IMR-90 (cell line): ENCODE data around the gene UBE2QL1. TPM values are rescaled to one million over a fixed set of nuclear protein-coding genes. Genes with fewer than 3 reads are reported as not detected.

ENCODE experiments used
- ATAC-seq: fragments of 200-7000 bp; cut with Tn5 transposase; 2 replicates; pipeline ENCODE4 v1.9.1; 2020; ENCODE audit warnings: low read depth, mild to moderate bottlenecking, moderate library complexity
- BruUV-seq: library from RNA; stranded (reverse); fragments of 400-500 nt; replicated peaks from 2 replicates; lab custom pipeline; 2021; lab: Mats Ljungman, UMichigan
- CTCF ChIA-PET: fragments of 300-600 bp; formaldehyde crosslinking; extraction: SDS; loops from one replicate; lab custom pipeline; 2021; ENCODE audit warnings: antibody characterized with exemption; lab: Yijun Ruan, JAX
- POLR2A ChIA-PET: fragments of 300-600 bp; sonication (Branson Sonifier 250); formaldehyde crosslinking; loops from one replicate; lab custom pipeline; 2022; ENCODE audit warnings: antibody characterized with exemption; ENCODE audit not compliant: unreplicated experiment; lab: Charles Lee
- DNase-seq: peaks from one replicate; pipeline ENCODE4 v3.0.0; 2013
- H2AFZ ChIP-seq: replicated peaks from 2 replicates; pipeline ENCODE3; 2013; ENCODE audit warnings: low read length, mild to moderate bottlenecking; ENCODE audit not compliant: poor library complexity
- H2AK5ac ChIP-seq: 2 replicates; pipeline ENCODE4 v1.6.1; 2013; ENCODE audit warnings: low read depth, low read length, inconsistent platforms
- H2AK9ac ChIP-seq: replicated peaks from 2 replicates; pipeline ENCODE3; 2013; ENCODE audit warnings: mild to moderate bottlenecking, low read depth, low read length, moderate library complexity; ENCODE audit not compliant: poor library complexity
- H2BK120ac ChIP-seq: 2 replicates; pipeline ENCODE4 v1.6.1; 2013; ENCODE audit warnings: low read depth, low read length, inconsistent platforms
- H2BK15ac ChIP-seq: 3 replicates; pipeline ENCODE4 v1.6.1; 2013; ENCODE audit warnings: low read depth, low read length, inconsistent platforms
- H2BK20ac ChIP-seq: 2 replicates; pipeline ENCODE4 v1.6.1; 2013; ENCODE audit warnings: low read depth, mild to moderate bottlenecking, inconsistent platforms, low read length, moderate library complexity
- H2BK5ac ChIP-seq: 2 replicates; pipeline ENCODE4 v1.6.1; 2013; ENCODE audit warnings: mild to moderate bottlenecking, low read depth, low read length, inconsistent platforms; ENCODE audit not compliant: poor library complexity, severe bottlenecking
- H3K14ac ChIP-seq: replicated peaks from 2 replicates; pipeline ENCODE4 v1.6.1; 2013; ENCODE audit warnings: low read depth, low read length, inconsistent platforms
- H3K18ac ChIP-seq: 2 replicates; pipeline ENCODE4 v1.6.1; 2013; ENCODE audit warnings: low read depth, low read length, control low read depth
- H3K23ac ChIP-seq: 2 replicates; pipeline ENCODE4 v1.6.1; 2013; ENCODE audit warnings: low read depth, low read length, inconsistent platforms
- H3K27ac ChIP-seq: 2 replicates; pipeline ENCODE4 v1.5.1; 2013; ENCODE audit warnings: mild to moderate bottlenecking, control low read depth, low read length; ENCODE audit not compliant: insufficient read depth
- H3K27me3 ChIP-seq: 2 replicates; pipeline ENCODE4 v1.6.1; 2013; ENCODE audit warnings: low read length; ENCODE audit not compliant: control insufficient read depth, insufficient read depth
- H3K36me3 ChIP-seq: 2 replicates; pipeline ENCODE4 v1.6.1; 2013; ENCODE audit warnings: low read length, mixed read lengths; ENCODE audit not compliant: control insufficient read depth, insufficient read depth
- H3K4ac ChIP-seq: 2 replicates; pipeline ENCODE4 v1.6.1; 2013; ENCODE audit warnings: low read depth, low read length, inconsistent platforms
- H3K4me1 ChIP-seq: 2 replicates; pipeline ENCODE4 v1.6.1; 2013; ENCODE audit warnings: low read length, mixed read lengths; ENCODE audit not compliant: control insufficient read depth, insufficient read depth
- H3K4me2 ChIP-seq: 2 replicates; pipeline ENCODE4 v1.6.1; 2013; ENCODE audit warnings: low read depth, mild to moderate bottlenecking, control low read depth, low read length, moderate library complexity
- H3K4me3 ChIP-seq: 2 replicates; pipeline ENCODE4 v1.5.1; 2013; ENCODE audit warnings: low read depth, mild to moderate bottlenecking, control low read depth, low read length, moderate library complexity; ENCODE audit not compliant: insufficient read depth
- H3K56ac ChIP-seq: 2 replicates; pipeline ENCODE4 v1.6.1; 2013; ENCODE audit warnings: low read length, inconsistent platforms; ENCODE audit not compliant: insufficient read depth; ENCODE audit errors: extremely low read depth
- H3K79me1 ChIP-seq, 2 experiments: 2 replicates each; pipeline ENCODE4 v1.6.1; 2013; ENCODE audit warnings: low read length in 2 of 2, inconsistent platforms in 1 of 2, low read depth in 1 of 2
- H3K9ac ChIP-seq: 2 replicates; pipeline ENCODE4 v1.6.1; 2013; ENCODE audit warnings: low read depth, low read length, control low read depth
- H3K9me1 ChIP-seq: 2 replicates; pipeline ENCODE4 v1.6.1; 2013; ENCODE audit warnings: low read length, inconsistent platforms; ENCODE audit not compliant: insufficient read depth
- H3K9me3 ChIP-seq: 2 replicates; pipeline ENCODE4 v1.6.1; 2013; ENCODE audit warnings: low read length; ENCODE audit not compliant: control insufficient read depth, insufficient read depth
- H4K20me1 ChIP-seq: 2 replicates; pipeline ENCODE4 v1.6.1; 2013; ENCODE audit warnings: low read length, inconsistent platforms; ENCODE audit not compliant: insufficient read depth
- H4K5ac ChIP-seq: 2 replicates; pipeline ENCODE4 v1.6.1; 2013; ENCODE audit warnings: mild to moderate bottlenecking, low read depth, low read length, control low read depth
- H4K8ac ChIP-seq, 2 experiments: 2 replicates each; pipeline ENCODE4 v1.6.1; 2013; ENCODE audit warnings: low read depth in 2 of 2, low read length in 2 of 2, control low read depth in 1 of 2, inconsistent platforms in 1 of 2
- H4K91ac ChIP-seq: 2 replicates; pipeline ENCODE4 v1.6.1; 2013; ENCODE audit warnings: low read depth, low read length, inconsistent platforms; ENCODE audit not compliant: insufficient read depth
- CEBPB ChIP-seq: IDR thresholded peaks from 2 replicates; pipeline ENCODE4 v1.6.1; 2012; ENCODE audit warnings: low read depth, low read length, improper control_type of control experiment
- CTCF ChIP-seq: conservative IDR thresholded peaks from 2 replicates; pipeline ENCODE4 v1.5.1; 2012; ENCODE audit warnings: mild to moderate bottlenecking, low read depth, low read length, improper control_type of control experiment
- ELK1 ChIP-seq: fragments of 150-350 bp; IDR thresholded peaks from 2 replicates; pipeline ENCODE4 v1.6.1; 2016; ENCODE audit warnings: low read depth, mild to moderate bottlenecking, low read length, moderate library complexity, borderline replicate concordance
- FOS ChIP-seq: fragments of 150-350 bp; IDR thresholded peaks from 2 replicates; pipeline ENCODE4 v1.6.1; 2016; ENCODE audit warnings: low read depth, low read length
- MXI1 ChIP-seq: IDR thresholded peaks from 2 replicates; pipeline ENCODE4 v1.6.1; 2012; ENCODE audit warnings: low read depth, mild to moderate bottlenecking, low read length, moderate library complexity, borderline replicate concordance
- NFE2L2 ChIP-seq: fragments of 150-350 bp; IDR thresholded peaks from 2 replicates; pipeline ENCODE4 v1.6.1; 2016; ENCODE audit warnings: low read depth, mild to moderate bottlenecking, low read length
- RAD21 ChIP-seq: IDR thresholded peaks from 2 replicates; pipeline ENCODE4 v1.6.1; 2012; ENCODE audit warnings: low read length, improper control_type of control experiment
- RCOR1 ChIP-seq: IDR thresholded peaks from 2 replicates; pipeline ENCODE4 v1.6.1; 2012; ENCODE audit warnings: mild to moderate bottlenecking, low read length, improper control_type of control experiment; ENCODE audit not compliant: insufficient replicate concordance
- SMC3 ChIP-seq: fragments of 150-350 bp; IDR thresholded peaks from 2 replicates; pipeline ENCODE4 v1.6.1; 2016; ENCODE audit warnings: low read depth, mild to moderate bottlenecking, antibody characterized with exemption, low read length, moderate library complexity
- USF2 ChIP-seq: fragments of 150-350 bp; IDR thresholded peaks from 2 replicates; pipeline ENCODE4 v1.6.1; 2017; ENCODE audit warnings: mild to moderate bottlenecking, antibody characterized with exemption, low read length, low read depth
- WGBS, 2 experiments: methylation state at CpG; one replicate each; pipeline versions ENCODE4 v1.1.5 to v1.1.7; 2013; ENCODE audit warnings: missing lambda C conversion rate in 2 of 2; ENCODE audit not compliant: insufficient read length in 1 of 2; ENCODE audit errors: extremely low coverage in 2 of 2; 5-methylcytosine and 5-hydroxymethylcytosine counted together
- dilution Hi-C: fragments of 300-500 bp; cut with HindIII; formaldehyde crosslinking; loops from one replicate; pipeline ENCODE4 v1.14.3; 2018; ENCODE audit warnings: low sequenced_read_pairs; ENCODE audit not compliant: unreplicated experiment
- in situ Hi-C: fragments of 300-500 bp; cut with MboI; formaldehyde crosslinking; loops from 3 replicates; pipeline ENCODE4 v1.14.3; 2019; ENCODE audit warnings: low sequenced_read_pairs, inconsistent platforms, mixed read lengths
- intact Hi-C: fragments of 100-400 bp; cut with micrococcal nuclease; formaldehyde crosslinking; loops from 2 replicates; pipeline ENCODE4 v1.10.0; 2022
- polyA plus RNA-seq, 3 experiments: library from polyadenylated mRNA; depleted of rRNA; stranded (reverse); fragments of >200 nt; gene quantifications; 2 replicates each; pipeline ENCODE4 v1.2.3, GENCODE V29; 2012; ENCODE audit warnings: low replicate concordance in 1 of 3
- total RNA-seq: library from RNA; depleted of rRNA; stranded (reverse); fragments of >200 nt; gene quantifications from 2 replicates; pipeline ENCODE4 v1.2.3, GENCODE V29; 2012

Gene UBE2QL1
- total and polyA plus RNA-seq, 2 of the 4 experiments (the other 2 are of a cell fraction), result not detected

- H4K8ac ChIP-seq, result no peak overlapping the region
- no peak for TF ChIP-seq RCOR1
- no peak for TF ChIP-seq CTCF
- TF ChIP-seq RAD21, result no peak
- no peak for TF ChIP-seq SMC3
- TF ChIP-seq USF2, result no peak
- no peak for TF ChIP-seq MXI1
- TF ChIP-seq CEBPB, result no peak
- no peak for TF ChIP-seq NFE2L2
- no peak for TF ChIP-seq ELK1
- TF ChIP-seq FOS, result no peak
These were observed 5.3 kb upstream of the UBE2QL1 start for GRCh38 chr5:6443326-6443725.

More at GRCh38 chr5:6443326-6443725, 5.3 kb upstream of the UBE2QL1 start:
- Histone ChIP-seq H3K27me3 (no peaks in the 10 kb centered on the region), H2AFZ (no peak overlapping the region), H3K14ac (no peak overlapping the region), H3K9ac (no peak overlapping the region), H2BK15ac (no peak overlapping the region), H4K20me1 (peaks cover 7% of the 10 kb centered on the region; the same call in 1 of the 2 replicates), H2AK9ac (no peak overlapping the region), H3K23ac (no peak overlapping the region), H3K36me3 (no peaks in the 10 kb centered on the region), H4K5ac (no peak overlapping the region), H2BK5ac (no peak overlapping the region), H3K18ac (no peak overlapping the region), H3K9me1 (peaks cover 6% of the 10 kb centered on the region; the same call in 1 of the 2 replicates), H3K4me2 (no peak overlapping the region), H3K27ac (no peak overlapping the region), H3K4me3 (no peak overlapping the region), H2AK5ac (no peak overlapping the region), H2BK120ac (no peak overlapping the region), H3K4ac (no peak overlapping the region), H3K9me3 (no peaks in the 10 kb centered on the region), H3K79me1 (no peaks in the 10 kb centered on the region), H3K56ac (no peak overlapping the region), H2BK20ac (no peak overlapping the region), H3K4me1 (no peaks in the 10 kb centered on the region), H4K91ac (no peak overlapping the region)
- no CpG with 5 or more reads among the region's 5 CpGs for WGBS, 2 experiments
- dilution Hi-C loops, result no loop called here
- intact Hi-C loops, result no loop called here
- POLR2A ChIA-PET, result no interaction called here
- no peak for ATAC-seq
- CTCF ChIA-PET, result no interaction called here
- in situ Hi-C loops, result no loop called here
- DNase-seq, result no peak
- no TSS peak for BruUV-seq
